ENCODE measurements around the gene EFS.

Gene EFS

GRCh38 chr14:23380197-23380914 lies 15.4 kb upstream of the EFS start:
- Histone ChIP-seq H3K27ac (no peak overlapping the region), H3K9ac (no peak overlapping the region)

GRCh38 chr14:23379366-23380196 lies 14.6 kb upstream of the EFS start:
- Histone ChIP-seq H3K9ac (no peak overlapping the region), H2AFZ (no peak overlapping the region), H3K27ac (no peak overlapping the region), H3K36me3 (ENCODE audit: control insufficient read depth, insufficient read depth, low read length) (no peaks in the 10 kb centered on the region), H3K4me3 (ENCODE audit: low read depth, low read length) (no peak overlapping the region), H3K4me1 (no peaks in the 10 kb centered on the region), H3K27me3 (ENCODE audit: control insufficient read depth, insufficient read depth, low read length) (no peaks in the 10 kb centered on the region), H3K79me2 (no peaks in the 10 kb centered on the region), H3K9me3 (ENCODE audit: control insufficient read depth, low read length) (no peaks in the 10 kb centered on the region), H3K4me2 (ENCODE audit: low read length) (no peak overlapping the region)
- peak; percentile 97 for TF ChIP-seq CTCF (IDR thresholded peaks at IDR 0.05)

More at GRCh38 chr14:23380197-23380914, 15.4 kb upstream of the EFS start:
- H3K79me2 ChIP-seq = no peaks in the 10 kb centered on the region
- H3K4me1 ChIP-seq = no peaks in the 10 kb centered on the region
- TF ChIP-seq CTCF (IDR thresholded peaks at IDR 0.05) = no peak
- H3K4me2 ChIP-seq (ENCODE audit: low read length) = no peak overlapping the region
- H3K36me3 ChIP-seq (ENCODE audit: control insufficient read depth, insufficient read depth, low read length) = no peaks in the 10 kb centered on the region
- H2AFZ ChIP-seq = no peak overlapping the region
- H3K9me3 ChIP-seq (ENCODE audit: control insufficient read depth, low read length) = no peaks in the 10 kb centered on the region
- H3K27me3 ChIP-seq (ENCODE audit: control insufficient read depth, insufficient read depth, low read length) = no peaks in the 10 kb centered on the region
- no peak overlapping the region for H3K4me3 ChIP-seq (ENCODE audit: low read depth, low read length)

- no peak overlapping the region for H3K4me3 ChIP-seq (ENCODE audit: low read depth, low read length)
- no peaks in the 10 kb centered on the region for H3K4me1 ChIP-seq
- H3K79me2 ChIP-seq = no peaks in the 10 kb centered on the region
- no peaks in the 10 kb centered on the region for H3K9me3 ChIP-seq (ENCODE audit: control insufficient read depth, low read length)
- no peak overlapping the region for H2AFZ ChIP-seq
- H3K36me3 ChIP-seq (ENCODE audit: control insufficient read depth, insufficient read depth, low read length) = no peaks in the 10 kb centered on the region
- H3K27me3 ChIP-seq (ENCODE audit: control insufficient read depth, insufficient read depth, low read length) = no peaks in the 10 kb centered on the region
- no peak overlapping the region for H3K4me2 ChIP-seq (ENCODE audit: low read length)
- TF ChIP-seq CTCF (IDR thresholded peaks at IDR 0.05) = no peak
- no peak overlapping the region for H3K27ac ChIP-seq
- no peak overlapping the region for H3K9ac ChIP-seq
Measured at GRCh38 chr14:23378612-23379220, 13.7 kb upstream of the EFS start.

GRCh38 chr14:23377573-23378563 lies 12.9 kb upstream of the EFS start:
- H3K27ac ChIP-seq = no peak overlapping the region
- H3K36me3 ChIP-seq (ENCODE audit: control insufficient read depth, insufficient read depth, low read length) = no peaks in the 10 kb centered on the region
- H3K9ac ChIP-seq = no peak overlapping the region
- no peaks in the 10 kb centered on the region for H3K4me1 ChIP-seq
- no peak overlapping the region for H3K4me2 ChIP-seq (ENCODE audit: low read length)
- H3K4me3 ChIP-seq (ENCODE audit: low read depth, low read length) = no peak overlapping the region
- H2AFZ ChIP-seq = no peak overlapping the region
- H3K9me3 ChIP-seq (ENCODE audit: control insufficient read depth, low read length) = no peaks in the 10 kb centered on the region
- no peaks in the 10 kb centered on the region for H3K79me2 ChIP-seq
- H3K27me3 ChIP-seq (ENCODE audit: control insufficient read depth, insufficient read depth, low read length) = no peaks in the 10 kb centered on the region
- no peak for TF ChIP-seq CTCF (IDR thresholded peaks at IDR 0.05)

Data from parathyroid adenoma (tissue), 2 donors.